Upper lobe of right lung (tissue), 1 donor: ENCODE results near the gene MEGF9. TPM values are rescaled to one million over a fixed set of nuclear protein-coding genes. Genes with fewer than 3 reads are reported as not detected.

ENCODE experiments used
- ATAC-seq: fragments of 200-7000 bp; cut with Tn5 transposase; one replicate; pipeline ENCODE4 v1.9.1; 2020; ENCODE audit warnings: mild to moderate bottlenecking, moderate library complexity
- DNase-seq: peaks from one replicate; pipeline ENCODE4 v3.0.0-alpha.2; 2020
- H3K27ac ChIP-seq: fragments of 200-600 bp; one replicate; pipeline ENCODE4 v1.8.0; 2022
- H3K27me3 ChIP-seq: fragments of 200-600 bp; one replicate; pipeline ENCODE4 v1.8.0; 2022; ENCODE audit warnings: mild to moderate bottlenecking
- H3K36me3 ChIP-seq: fragments of 200-600 bp; one replicate; pipeline ENCODE4 v1.8.0; 2022
- H3K4me1 ChIP-seq: fragments of 200-600 bp; one replicate; pipeline ENCODE4 v1.8.0; 2022
- H3K4me3 ChIP-seq: fragments of 200-600 bp; one replicate; pipeline ENCODE4 v1.8.0; 2022; ENCODE audit warnings: mild to moderate bottlenecking
- H3K9me3 ChIP-seq: fragments of 200-600 bp; one replicate; pipeline ENCODE4 v1.8.0; 2022
- CTCF ChIP-seq: fragments of 200-600 bp; IDR thresholded peaks from one replicate; pipeline ENCODE4 v1.8.0; 2022; ENCODE audit warnings: antibody characterized with exemption
- intact Hi-C: fragments of 100-400 bp; cut with DNase I; formaldehyde crosslinking; loops from one replicate; pipeline ENCODE4 v1.11.0; 2022
- total RNA-seq: library from RNA; stranded (reverse); fragmentation: NEBNext Ultra II Directional; extraction: Animal tissue kit (Norgen Biotek cat#: 25700); gene quantifications from one replicate; pipeline ENCODE4 v1.2.1, GENCODE V29; 2021
- donor health status: DM: no; HTN: yes; CAD: no; lungs with severe emphysema.

The MEGF9 gene
- total RNA-seq, 1 donor from 2014 or later, result 92.9 TPM

- no peak overlapping the region for H3K27ac ChIP-seq
- DNase-seq (no peak), ATAC-seq (no peak)
- no peaks in the 10 kb centered on the region for H3K36me3 ChIP-seq
- no peaks in the 10 kb centered on the region for H3K27me3 ChIP-seq
- peaks cover 14% of the 10 kb centered on the region for H3K4me1 ChIP-seq
- H3K9me3 ChIP-seq, result no peaks in the 10 kb centered on the region
- TF ChIP-seq CTCF, result no peak
- no peak overlapping the region for H3K4me3 ChIP-seq
- intact Hi-C loops, result no loop called here
These were observed 22.6 kb upstream of the MEGF9 start for GRCh38 chr9:120736881-120737280.

GRCh38 chr9:120735415-120736126, 21.3 kb upstream of the MEGF9 start:
- Histone ChIP-seq H3K4me3 (no peak overlapping the region), H3K27ac (peak overlapping the region; percentile 82), H3K4me1 (peaks cover 25% of the 10 kb centered on the region), H3K9me3 (no peaks in the 10 kb centered on the region), H3K36me3 (no peaks in the 10 kb centered on the region), H3K27me3 (no peaks in the 10 kb centered on the region)
- intact Hi-C loops, result no loop called here
- ATAC-seq (peak; percentile 73), DNase-seq (peak; percentile 87)
- TF ChIP-seq CTCF, result no peak

- ATAC-seq, result no peak
- no peak for TF ChIP-seq CTCF
- no peak for DNase-seq
- intact Hi-C loops, result no loop called here
- peaks cover 29% of the 10 kb centered on the region for H3K4me1 ChIP-seq
- no peak overlapping the region for H3K4me3 ChIP-seq
- no peaks in the 10 kb centered on the region for H3K27me3 ChIP-seq
- H3K9me3 ChIP-seq, result no peaks in the 10 kb centered on the region
- H3K27ac ChIP-seq, result peak overlapping the region; percentile 82
- no peaks in the 10 kb centered on the region for H3K36me3 ChIP-seq
These were observed 20.5 kb upstream of the MEGF9 start for GRCh38 chr9:120734607-120735410.

GRCh38 chr9:120733190-120733589, 18.9 kb upstream of the MEGF9 start:
- Histone ChIP-seq H3K27me3 (no peaks in the 10 kb centered on the region), H3K27ac (peak overlapping the region; percentile 65), H3K36me3 (no peaks in the 10 kb centered on the region), H3K9me3 (no peaks in the 10 kb centered on the region), H3K4me1 (peaks cover 38% of the 10 kb centered on the region), H3K4me3 (no peak overlapping the region)
- peak; percentile 78 for DNase-seq
- intact Hi-C loops, result no loop called here
- no peak for TF ChIP-seq CTCF
- peak; percentile 76 for ATAC-seq

GRCh38 chr9:120730654-120731514, 16.6 kb upstream of the MEGF9 start:
- no peak for TF ChIP-seq CTCF
- DNase-seq (peak; percentile 80), ATAC-seq (peak; percentile 86)
- H3K4me1 ChIP-seq, result peaks cover 38% of the 10 kb centered on the region
- no peaks in the 10 kb centered on the region for H3K27me3 ChIP-seq
- peak overlapping the region; percentile 56 for H3K27ac ChIP-seq
- intact Hi-C loops, result no loop called here
- no peaks in the 10 kb centered on the region for H3K9me3 ChIP-seq
- no peak overlapping the region for H3K4me3 ChIP-seq
- H3K36me3 ChIP-seq, result no peaks in the 10 kb centered on the region
